IPS-15b (cell line): ENCODE results near the gene VPS41.

Experiments used
- H3K27me3 ChIP-seq: one replicate; pipeline ENCODE4 v1.6.1; 2013; ENCODE audit warnings: low read length; ENCODE audit not compliant: control insufficient read depth, insufficient read depth
- H3K36me3 ChIP-seq: one replicate; pipeline ENCODE4 v1.6.1; 2013; ENCODE audit warnings: low read length; ENCODE audit not compliant: control insufficient read depth, insufficient read depth
- H3K4me1 ChIP-seq: one replicate; pipeline ENCODE4 v1.6.1; 2013; ENCODE audit warnings: mild to moderate bottlenecking, low read length; ENCODE audit not compliant: control insufficient read depth, insufficient read depth
- H3K4me3 ChIP-seq: one replicate; pipeline ENCODE4 v1.5.1; 2013; ENCODE audit warnings: low read depth, low read length
- H3K9ac ChIP-seq: one replicate; pipeline ENCODE4 v1.6.1; 2013; ENCODE audit warnings: low read depth, mild to moderate bottlenecking, low read length
- H3K9me3 ChIP-seq: one replicate; pipeline ENCODE4 v1.6.1; 2013; ENCODE audit warnings: mild to moderate bottlenecking, low read length; ENCODE audit not compliant: control insufficient read depth, insufficient read depth

Gene VPS41

GRCh38 chr7:38844952-38845563, 63.9 kb downstream of the VPS41 start:
- no peaks in the 10 kb centered on the region for H3K9me3 ChIP-seq
- no peak overlapping the region for H3K4me3 ChIP-seq
- H3K27me3 ChIP-seq: no peaks in the 10 kb centered on the region
- no peak overlapping the region for H3K9ac ChIP-seq
- H3K4me1 ChIP-seq: no peaks in the 10 kb centered on the region
- H3K36me3 ChIP-seq: no peaks in the 10 kb centered on the region

DNA sequence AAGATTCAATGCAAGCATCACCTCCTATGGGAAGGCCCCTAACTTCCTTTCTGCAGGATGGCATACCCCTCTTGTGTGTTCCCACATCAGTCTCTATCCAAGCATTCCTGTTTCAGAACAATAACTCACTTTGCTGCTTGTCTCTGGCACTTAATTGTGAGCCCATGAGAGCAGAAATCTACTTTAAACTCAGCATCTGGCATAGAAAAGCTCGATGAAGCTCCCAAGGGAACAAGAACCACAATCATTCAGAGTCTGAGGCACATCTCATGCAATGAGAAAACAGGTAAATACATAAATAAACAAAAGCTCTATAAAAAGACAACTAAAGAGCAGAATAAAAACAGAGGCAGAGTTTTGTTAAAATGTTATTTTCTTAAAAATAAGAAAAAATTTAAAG, 66.2 kb downstream of the VPS41 start:
- no peaks in the 10 kb centered on the region for H3K27me3 ChIP-seq
- H3K4me1 ChIP-seq: no peaks in the 10 kb centered on the region
- H3K9me3 ChIP-seq: no peaks in the 10 kb centered on the region
- H3K36me3 ChIP-seq: no peaks in the 10 kb centered on the region
- H3K9ac ChIP-seq: no peak overlapping the region
- no peak overlapping the region for H3K4me3 ChIP-seq

GRCh38 chr7:38840736-38841460, 68.1 kb downstream of the VPS41 start:
- Histone ChIP-seq H3K36me3 (no peaks in the 10 kb centered on the region), H3K9ac (no peak overlapping the region), H3K4me3 (no peak overlapping the region), H3K9me3 (no peaks in the 10 kb centered on the region), H3K4me1 (no peaks in the 10 kb centered on the region), H3K27me3 (no peaks in the 10 kb centered on the region)

GRCh38 chr7:38839851-38840250, 69.1 kb downstream of the VPS41 start:
- H3K9me3 ChIP-seq: no peaks in the 10 kb centered on the region
- no peaks in the 10 kb centered on the region for H3K4me1 ChIP-seq
- H3K4me3 ChIP-seq: no peak overlapping the region
- H3K9ac ChIP-seq: no peak overlapping the region
- no peaks in the 10 kb centered on the region for H3K36me3 ChIP-seq
- no peaks in the 10 kb centered on the region for H3K27me3 ChIP-seq

GRCh38 chr7:38838725-38839385, 70.1 kb downstream of the VPS41 start:
- H3K27me3 ChIP-seq: no peaks in the 10 kb centered on the region
- H3K4me1 ChIP-seq: no peaks in the 10 kb centered on the region
- H3K9me3 ChIP-seq: no peaks in the 10 kb centered on the region

DNA sequence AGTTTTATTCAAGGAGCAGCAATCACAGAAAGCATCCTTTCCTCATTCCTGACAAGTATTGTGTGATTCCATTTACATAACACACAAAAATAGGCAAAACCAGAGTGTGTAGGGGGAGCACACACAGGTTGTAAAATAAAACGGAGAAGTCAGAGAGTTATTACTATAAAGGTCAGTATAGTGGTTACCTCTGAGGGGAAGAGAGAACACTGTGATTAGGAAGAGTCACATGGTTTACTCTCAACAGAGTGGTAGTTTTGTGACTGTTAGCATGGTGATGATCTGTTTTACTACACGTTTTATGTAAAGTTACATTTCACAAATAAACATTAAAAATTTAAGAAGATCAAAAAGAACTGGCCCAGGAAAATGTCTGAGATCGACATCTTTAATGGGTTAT, 74.6 kb downstream of the VPS41 start:
- Histone ChIP-seq H3K9me3 (no peaks in the 10 kb centered on the region), H3K36me3 (no peaks in the 10 kb centered on the region), H3K4me3 (no peak overlapping the region), H3K9ac (no peak overlapping the region), H3K27me3 (no peaks in the 10 kb centered on the region), H3K4me1 (no peaks in the 10 kb centered on the region)

More at GRCh38 chr7:38838725-38839385, 70.1 kb downstream of the VPS41 start:
- H3K9ac ChIP-seq: no peak overlapping the region
- H3K4me3 ChIP-seq: no peak overlapping the region
- no peaks in the 10 kb centered on the region for H3K36me3 ChIP-seq

- H3K36me3 ChIP-seq: no peaks in the 10 kb centered on the region
- H3K4me3 ChIP-seq: no peak overlapping the region
- no peaks in the 10 kb centered on the region for H3K9me3 ChIP-seq
- H3K9ac ChIP-seq: no peak overlapping the region
- H3K27me3 ChIP-seq: no peaks in the 10 kb centered on the region
- H3K4me1 ChIP-seq: no peaks in the 10 kb centered on the region
These were observed 75.7 kb downstream of the VPS41 start for GRCh38 chr7:38833329-38833728.

DNA sequence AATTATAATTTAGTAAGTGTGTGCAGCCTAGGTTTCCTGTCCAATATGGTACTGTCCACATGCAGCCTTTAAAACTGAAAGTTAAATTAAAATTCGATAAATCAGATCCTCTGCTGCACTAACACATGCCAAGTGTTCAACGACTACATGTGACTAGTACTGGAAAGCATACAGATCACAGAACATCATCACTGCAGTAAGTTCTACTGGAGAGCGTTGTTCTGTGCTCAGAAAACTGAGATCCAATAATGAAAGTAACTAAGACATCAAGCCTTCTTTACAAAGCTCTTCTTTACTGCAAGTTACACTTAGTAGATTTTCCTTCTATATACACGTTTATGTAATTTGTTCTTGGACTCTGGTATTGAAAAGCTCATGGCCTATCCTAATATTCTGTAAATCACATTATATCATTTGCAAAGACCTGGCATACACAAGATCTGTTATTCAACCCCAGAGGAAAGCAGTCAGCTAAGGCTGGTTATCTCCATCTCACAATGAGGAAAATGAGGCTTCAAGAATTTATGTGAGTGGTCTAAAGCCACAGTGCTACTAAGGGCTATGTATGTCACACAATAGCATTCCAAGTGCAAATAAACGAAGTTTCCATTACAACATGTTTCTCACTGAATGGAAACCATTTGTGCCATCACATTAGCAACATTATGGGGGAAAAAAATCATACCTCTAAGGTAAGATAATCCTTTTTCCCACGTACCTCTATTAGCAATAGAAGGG, 77.6 kb downstream of the VPS41 start:
- no peaks in the 10 kb centered on the region for H3K27me3 ChIP-seq
- H3K9me3 ChIP-seq: no peaks in the 10 kb centered on the region
- no peak overlapping the region for H3K9ac ChIP-seq
- no peaks in the 10 kb centered on the region for H3K36me3 ChIP-seq
- no peaks in the 10 kb centered on the region for H3K4me1 ChIP-seq
- H3K4me3 ChIP-seq: no peak overlapping the region

DNA sequence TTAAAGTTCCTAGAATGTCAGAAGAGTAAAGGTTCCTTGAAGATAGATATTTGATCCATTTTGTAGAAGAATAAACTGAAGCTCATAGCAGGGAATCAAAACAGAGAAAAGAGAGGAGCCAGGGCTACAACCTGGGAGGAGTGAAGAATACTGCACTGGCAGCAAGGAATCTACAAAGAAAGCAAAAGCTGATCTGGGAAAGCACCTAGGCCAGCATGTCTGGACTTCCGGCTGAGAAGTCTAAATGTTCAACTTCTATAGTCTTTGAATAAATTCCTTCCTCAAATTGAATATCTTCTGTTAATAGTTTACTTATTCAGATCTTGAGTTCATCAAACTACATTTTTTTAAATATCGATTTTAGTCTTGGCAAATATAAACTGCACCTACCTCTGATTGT, 78.2 kb downstream of the VPS41 start:
- Histone ChIP-seq H3K4me1 (no peaks in the 10 kb centered on the region), H3K9ac (no peak overlapping the region), H3K4me3 (no peak overlapping the region), H3K27me3 (no peaks in the 10 kb centered on the region), H3K36me3 (no peaks in the 10 kb centered on the region), H3K9me3 (no peaks in the 10 kb centered on the region)

- Histone ChIP-seq H3K36me3 (no peaks in the 10 kb centered on the region), H3K9me3 (no peaks in the 10 kb centered on the region), H3K4me1 (no peaks in the 10 kb centered on the region), H3K4me3 (no peak overlapping the region), H3K9ac (no peak overlapping the region), H3K27me3 (no peaks in the 10 kb centered on the region)
These were observed 79.4 kb downstream of the VPS41 start for GRCh38 chr7:38829488-38830165.

- Histone ChIP-seq H3K9ac (no peak overlapping the region), H3K9me3 (no peaks in the 10 kb centered on the region), H3K27me3 (no peaks in the 10 kb centered on the region)
These were observed 81.0 kb downstream of the VPS41 start for GRCh38 chr7:38828026-38828425.

More at GRCh38 chr7:38828026-38828425, 81.0 kb downstream of the VPS41 start:
- H3K4me1 ChIP-seq: no peaks in the 10 kb centered on the region
- no peaks in the 10 kb centered on the region for H3K36me3 ChIP-seq
- H3K4me3 ChIP-seq: no peak overlapping the region
